Activated naive CD8-positive, alpha-beta T cell (primary cell): Measurements from ENCODE around the gene SRPK1.
"Not testable (repeated sequence)": the region's sequence is repeated elsewhere in the genome, so short reads cannot be mapped to it uniquely, and the experiment has no call there.

Experiments
- H3K27ac Mint-ChIP-seq: one replicate; pipeline ENCODE4 v1.8.0; 2021; ENCODE audit warnings: mixed read lengths
- H3K27me3 Mint-ChIP-seq: one replicate; pipeline ENCODE4 v1.8.0; 2021; ENCODE audit warnings: mixed read lengths
- H3K36me3 Mint-ChIP-seq: one replicate; pipeline ENCODE4 v1.8.0; 2021; ENCODE audit warnings: mixed read lengths
- H3K4me1 Mint-ChIP-seq: one replicate; pipeline ENCODE4 v1.8.0; 2021; ENCODE audit warnings: low read depth, mixed read lengths
- H3K4me3 Mint-ChIP-seq: one replicate; pipeline ENCODE4 v1.8.0; 2021; ENCODE audit warnings: mild to moderate bottlenecking, mixed read lengths
- H3K9me3 Mint-ChIP-seq: one replicate; pipeline ENCODE4 v1.8.0; 2021; ENCODE audit warnings: low read depth, mixed read lengths

The SRPK1 gene

GRCh38 chr6:35941170-35941569, 20.3 kb upstream of the SRPK1 start:
- H3K9me3 Mint-ChIP-seq, H3K4me1 Mint-ChIP-seq, H3K27ac Mint-ChIP-seq, H3K4me3 Mint-ChIP-seq, H3K27me3 Mint-ChIP-seq, H3K36me3 Mint-ChIP-seq: not testable (repeated sequence)

- not testable (repeated sequence) for H3K4me3 Mint-ChIP-seq, H3K36me3 Mint-ChIP-seq, H3K27me3 Mint-ChIP-seq, H3K27ac Mint-ChIP-seq, H3K4me1 Mint-ChIP-seq, H3K9me3 Mint-ChIP-seq
Observed at GRCh38 chr6:35940014-35940413, 19.1 kb upstream of the SRPK1 start.

GRCh38 chr6:35939259-35939658, 18.4 kb upstream of the SRPK1 start:
- not testable (repeated sequence) for H3K36me3 Mint-ChIP-seq, H3K4me1 Mint-ChIP-seq, H3K27ac Mint-ChIP-seq, H3K9me3 Mint-ChIP-seq, H3K4me3 Mint-ChIP-seq, H3K27me3 Mint-ChIP-seq

GRCh38 chr6:35936681-35937359, 15.9 kb upstream of the SRPK1 start:
- Mint-ChIP-seq H3K4me1 (peaks cover 5% of the 10 kb centered on the region), H3K4me3 (no peak overlapping the region), H3K36me3 (peaks cover 4% of the 10 kb centered on the region), H3K27me3 (peaks cover 4% of the 10 kb centered on the region), H3K27ac (no peak overlapping the region), H3K9me3 (peaks cover 4% of the 10 kb centered on the region)

GRCh38 chr6:35935469-35935868, 14.6 kb upstream of the SRPK1 start:
- Mint-ChIP-seq H3K36me3 (no peaks in the 10 kb centered on the region), H3K4me3 (no peak overlapping the region), H3K9me3 (no peaks in the 10 kb centered on the region), H3K27ac (no peak overlapping the region), H3K4me1 (peaks cover 5% of the 10 kb centered on the region), H3K27me3 (peaks cover 3% of the 10 kb centered on the region)

GRCh38 chr6:35933844-35934243, 12.9 kb upstream of the SRPK1 start:
- Mint-ChIP-seq H3K4me1 (peaks cover 5% of the 10 kb centered on the region), H3K4me3 (no peak overlapping the region), H3K27ac (no peak overlapping the region), H3K9me3 (no peaks in the 10 kb centered on the region), H3K36me3 (no peaks in the 10 kb centered on the region), H3K27me3 (peaks cover 3% of the 10 kb centered on the region)

GRCh38 chr6:35931873-35932272, 11.0 kb upstream of the SRPK1 start:
- peak overlapping the region; percentile 56 for H3K4me3 Mint-ChIP-seq
- not testable (repeated sequence) for H3K4me1 Mint-ChIP-seq, H3K27me3 Mint-ChIP-seq, H3K27ac Mint-ChIP-seq, H3K36me3 Mint-ChIP-seq, H3K9me3 Mint-ChIP-seq

- H3K27ac Mint-ChIP-seq, result no peak overlapping the region
- H3K36me3 Mint-ChIP-seq, result no peaks in the 10 kb centered on the region
- H3K4me1 Mint-ChIP-seq, result peaks cover 5% of the 10 kb centered on the region
- H3K4me3 Mint-ChIP-seq, result no peak overlapping the region
- peaks cover 3% of the 10 kb centered on the region for H3K27me3 Mint-ChIP-seq
- no peaks in the 10 kb centered on the region for H3K9me3 Mint-ChIP-seq
Observed at GRCh38 chr6:35931120-35931561, 10.2 kb upstream of the SRPK1 start.

GRCh38 chr6:35929601-35930000, 8.7 kb upstream of the SRPK1 start:
- Mint-ChIP-seq H3K36me3 (peaks cover 5% of the 10 kb centered on the region), H3K27me3 (no peaks in the 10 kb centered on the region), H3K9me3 (no peaks in the 10 kb centered on the region), H3K4me1 (peaks cover 10% of the 10 kb centered on the region), H3K27ac (no peak overlapping the region), H3K4me3 (no peak overlapping the region)

- H3K9me3 Mint-ChIP-seq, result no peaks in the 10 kb centered on the region
Observed at GRCh38 chr6:35926509-35927215, 5.8 kb upstream of the SRPK1 start.

GRCh38 chr6:35925961-35926360, 5.1 kb upstream of the SRPK1 start:
- no peak overlapping the region for H3K27ac Mint-ChIP-seq
- H3K27me3 Mint-ChIP-seq, result no peaks in the 10 kb centered on the region
- no peaks in the 10 kb centered on the region for H3K9me3 Mint-ChIP-seq
- H3K36me3 Mint-ChIP-seq, result peaks cover 8% of the 10 kb centered on the region
- no peak overlapping the region for H3K4me3 Mint-ChIP-seq
- peaks cover 15% of the 10 kb centered on the region for H3K4me1 Mint-ChIP-seq

More at GRCh38 chr6:35926509-35927215, 5.8 kb upstream of the SRPK1 start:
- Mint-ChIP-seq H3K27ac (no peak overlapping the region), H3K27me3 (no peaks in the 10 kb centered on the region), H3K4me1 (peaks cover 10% of the 10 kb centered on the region), H3K4me3 (no peak overlapping the region), H3K36me3 (peaks cover 8% of the 10 kb centered on the region)

- H3K4me3 Mint-ChIP-seq, result no peak overlapping the region
Observed at GRCh38 chr6:35924146-35924545, 3.2 kb upstream of the SRPK1 start.

GRCh38 chr6:35922139-35922554, 1.2 kb upstream of the SRPK1 start:
- H3K4me3 Mint-ChIP-seq, result peak overlapping the region; percentile 95
- peaks cover 37% of the 10 kb centered on the region for H3K4me1 Mint-ChIP-seq
- H3K27me3 Mint-ChIP-seq, result no peaks in the 10 kb centered on the region
- no peaks in the 10 kb centered on the region for H3K9me3 Mint-ChIP-seq
- peak overlapping the region; percentile 94 for H3K27ac Mint-ChIP-seq
- peaks cover 20% of the 10 kb centered on the region for H3K36me3 Mint-ChIP-seq

More at GRCh38 chr6:35924146-35924545, 3.2 kb upstream of the SRPK1 start:
- no peaks in the 10 kb centered on the region for H3K27me3 Mint-ChIP-seq
- peaks cover 12% of the 10 kb centered on the region for H3K36me3 Mint-ChIP-seq
- peaks cover 21% of the 10 kb centered on the region for H3K4me1 Mint-ChIP-seq
- H3K27ac Mint-ChIP-seq, result no peak overlapping the region
- H3K9me3 Mint-ChIP-seq, result no peaks in the 10 kb centered on the region

GRCh38 chr6:35919827-35920751, 809 bp downstream of the SRPK1 start:
- H3K4me3 Mint-ChIP-seq, result peak overlapping the region; percentile 100
- peaks cover 42% of the 10 kb centered on the region for H3K4me1 Mint-ChIP-seq
- H3K9me3 Mint-ChIP-seq, result no peaks in the 10 kb centered on the region
- no peaks in the 10 kb centered on the region for H3K27me3 Mint-ChIP-seq
- peak overlapping the region; percentile 98 for H3K27ac Mint-ChIP-seq
- H3K36me3 Mint-ChIP-seq, result peaks cover 18% of the 10 kb centered on the region
